Measurements from ENCODE around the gene RABL6.

DNA sequence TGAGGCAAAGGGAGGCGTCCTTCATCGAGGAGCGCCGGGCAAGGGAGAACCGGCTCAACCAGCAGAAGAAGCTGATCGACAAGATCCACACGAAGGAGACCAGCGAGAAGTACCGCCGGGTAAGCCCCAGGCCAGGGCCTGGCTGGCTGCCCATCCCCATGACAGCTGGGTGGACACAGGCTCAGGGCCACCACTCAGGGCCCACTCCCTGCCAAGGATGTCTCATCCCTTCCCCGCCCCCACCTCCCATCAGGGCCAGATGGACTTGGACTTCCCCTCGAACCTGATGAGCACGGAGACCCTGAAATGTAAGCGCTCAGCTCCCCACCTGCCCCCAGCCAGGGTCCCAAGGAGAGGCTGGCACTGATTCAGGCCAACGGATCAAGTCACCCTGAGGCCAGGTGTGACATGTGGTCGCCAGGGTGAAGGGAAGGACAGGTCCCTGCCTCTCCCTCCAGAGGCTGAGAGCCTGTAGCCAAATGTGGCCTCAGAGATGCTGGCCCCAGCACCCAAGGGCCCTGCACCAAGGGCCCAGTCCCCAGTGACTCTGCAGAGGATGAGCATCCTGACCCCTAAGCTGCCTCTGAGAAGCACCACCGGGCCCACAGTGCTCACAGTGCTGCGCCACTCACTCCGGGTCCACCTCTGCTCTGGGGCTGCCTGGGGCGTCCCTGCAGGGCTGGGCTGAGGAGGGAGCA lies 3.1 kb upstream of the RABL6 start:
- TF ChIP-seq, protein P1, sequence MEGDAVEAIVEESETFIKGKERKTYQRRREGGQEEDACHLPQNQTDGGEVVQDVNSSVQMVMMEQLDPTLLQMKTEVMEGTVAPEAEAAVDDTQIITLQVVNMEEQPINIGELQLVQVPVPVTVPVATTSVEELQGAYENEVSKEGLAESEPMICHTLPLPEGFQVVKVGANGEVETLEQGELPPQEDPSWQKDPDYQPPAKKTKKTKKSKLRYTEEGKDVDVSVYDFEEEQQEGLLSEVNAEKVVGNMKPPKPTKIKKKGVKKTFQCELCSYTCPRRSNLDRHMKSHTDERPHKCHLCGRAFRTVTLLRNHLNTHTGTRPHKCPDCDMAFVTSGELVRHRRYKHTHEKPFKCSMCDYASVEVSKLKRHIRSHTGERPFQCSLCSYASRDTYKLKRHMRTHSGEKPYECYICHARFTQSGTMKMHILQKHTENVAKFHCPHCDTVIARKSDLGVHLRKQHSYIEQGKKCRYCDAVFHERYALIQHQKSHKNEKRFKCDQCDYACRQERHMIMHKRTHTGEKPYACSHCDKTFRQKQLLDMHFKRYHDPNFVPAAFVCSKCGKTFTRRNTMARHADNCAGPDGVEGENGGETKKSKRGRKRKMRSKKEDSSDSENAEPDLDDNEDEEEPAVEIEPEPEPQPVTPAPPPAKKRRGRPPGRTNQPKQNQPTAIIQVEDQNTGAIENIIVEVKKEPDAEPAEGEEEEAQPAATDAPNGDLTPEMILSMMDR (conservative IDR thresholded peaks at IDR 0.05; ENCODE audit: low read length): no peak
- TF ChIP-seq EZH2phosphoT487 (IDR thresholded peaks at IDR 0.05; ENCODE audit: borderline replicate concordance, low read depth, low read length): no peak
